CD4-positive, alpha-beta T cell treated with Interleukin-21 for 1 hour (primary cell): ENCODE results near the gene STAG3.
"Not testable (repeated sequence)": the region's sequence is repeated elsewhere in the genome, so short reads cannot be mapped to it uniquely, and the experiment has no call there.

Experiments used
- DNase-seq: peaks from one replicate; pipeline ENCODE4 v3.0.0-alpha.2; 2020

The STAG3 gene

DNA sequence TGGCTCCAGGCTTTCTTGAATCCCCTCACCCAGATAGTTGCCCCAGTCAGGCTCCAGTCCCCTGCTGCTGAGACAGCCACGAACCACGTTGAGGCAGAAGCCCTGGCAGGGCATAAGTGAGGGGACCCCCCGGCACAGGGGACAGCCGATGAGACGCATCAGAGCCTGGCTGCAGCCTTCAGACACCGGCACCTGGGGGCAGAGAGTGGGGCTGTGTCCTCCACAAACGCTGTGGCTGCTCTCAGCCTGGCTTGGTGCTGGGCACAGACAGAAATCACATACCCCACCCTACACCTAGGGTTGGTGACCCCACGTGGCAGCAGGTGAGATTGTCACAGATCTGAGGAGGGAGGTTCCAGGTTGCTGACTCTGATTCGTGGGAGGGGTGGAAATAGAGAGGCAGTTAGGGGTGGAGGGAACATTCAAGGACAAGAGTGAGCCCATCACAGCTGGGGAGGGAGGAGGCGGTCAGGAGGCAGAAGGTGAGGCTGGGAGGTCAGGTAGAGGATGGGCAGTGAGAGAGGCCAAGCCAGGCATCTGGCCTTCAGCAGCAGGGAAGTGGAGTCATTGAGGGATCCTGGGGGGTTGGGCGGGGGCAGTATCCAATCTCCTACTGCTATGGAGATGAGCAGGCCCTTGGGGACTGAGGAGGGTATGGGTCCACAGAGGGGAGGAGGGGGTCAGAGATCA, 3.8 kb upstream of the STAG3 start:
- no peak for DNase-seq

DNA sequence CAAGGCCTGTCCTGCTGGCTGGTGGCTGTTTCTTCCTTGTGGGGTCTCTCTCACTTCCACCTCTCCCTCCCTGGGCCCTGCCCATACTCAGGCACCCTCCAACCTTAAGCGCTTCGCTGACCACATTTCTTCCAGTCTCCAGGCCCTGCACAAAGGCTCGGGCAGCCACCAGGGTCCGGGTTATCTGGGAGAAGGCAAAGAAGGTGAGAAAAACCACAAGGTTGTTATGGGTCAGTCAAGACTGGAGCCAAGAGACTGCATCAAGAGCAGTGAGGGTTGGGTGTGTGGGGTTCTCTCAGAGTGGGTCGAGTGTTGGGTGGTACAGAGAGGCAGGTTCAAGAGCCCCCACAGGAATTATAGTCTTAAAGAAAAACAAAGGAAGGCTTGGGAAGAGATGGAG, 3.1 kb upstream of the STAG3 start:
- DNase-seq, result no peak

DNA sequence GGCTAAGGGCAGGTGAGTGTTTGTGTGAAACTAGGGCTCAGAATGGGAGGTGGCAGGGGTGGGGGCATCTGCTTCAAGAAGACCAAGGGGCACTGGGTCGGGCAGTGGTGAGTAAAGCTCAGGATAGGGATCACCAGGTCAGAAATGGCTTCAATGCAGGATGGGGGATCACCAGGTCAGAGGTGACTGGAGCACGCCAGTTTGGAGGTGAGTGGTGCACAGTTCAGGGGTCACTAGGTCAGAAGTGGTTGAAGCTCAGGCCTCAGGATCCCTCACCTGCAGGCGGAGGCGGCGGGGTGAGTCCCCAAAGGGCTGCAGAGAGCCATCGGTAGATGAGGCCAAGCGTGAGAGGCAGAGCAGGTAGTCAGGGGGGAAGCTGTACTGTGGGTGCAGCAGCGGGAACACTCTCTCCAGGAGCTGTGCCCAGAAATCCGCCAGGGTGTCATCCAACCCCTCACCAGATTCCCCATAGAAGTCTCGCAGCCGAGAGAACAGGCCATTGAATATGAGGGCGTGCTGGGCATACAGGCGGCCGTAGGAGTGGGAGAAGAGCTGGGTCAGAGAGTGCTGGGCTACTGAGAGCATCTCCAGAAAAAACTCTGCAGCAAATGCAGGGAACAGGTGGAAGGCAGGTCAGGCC, 2.3 kb upstream of the STAG3 start:
- DNase-seq, result no peak

DNA sequence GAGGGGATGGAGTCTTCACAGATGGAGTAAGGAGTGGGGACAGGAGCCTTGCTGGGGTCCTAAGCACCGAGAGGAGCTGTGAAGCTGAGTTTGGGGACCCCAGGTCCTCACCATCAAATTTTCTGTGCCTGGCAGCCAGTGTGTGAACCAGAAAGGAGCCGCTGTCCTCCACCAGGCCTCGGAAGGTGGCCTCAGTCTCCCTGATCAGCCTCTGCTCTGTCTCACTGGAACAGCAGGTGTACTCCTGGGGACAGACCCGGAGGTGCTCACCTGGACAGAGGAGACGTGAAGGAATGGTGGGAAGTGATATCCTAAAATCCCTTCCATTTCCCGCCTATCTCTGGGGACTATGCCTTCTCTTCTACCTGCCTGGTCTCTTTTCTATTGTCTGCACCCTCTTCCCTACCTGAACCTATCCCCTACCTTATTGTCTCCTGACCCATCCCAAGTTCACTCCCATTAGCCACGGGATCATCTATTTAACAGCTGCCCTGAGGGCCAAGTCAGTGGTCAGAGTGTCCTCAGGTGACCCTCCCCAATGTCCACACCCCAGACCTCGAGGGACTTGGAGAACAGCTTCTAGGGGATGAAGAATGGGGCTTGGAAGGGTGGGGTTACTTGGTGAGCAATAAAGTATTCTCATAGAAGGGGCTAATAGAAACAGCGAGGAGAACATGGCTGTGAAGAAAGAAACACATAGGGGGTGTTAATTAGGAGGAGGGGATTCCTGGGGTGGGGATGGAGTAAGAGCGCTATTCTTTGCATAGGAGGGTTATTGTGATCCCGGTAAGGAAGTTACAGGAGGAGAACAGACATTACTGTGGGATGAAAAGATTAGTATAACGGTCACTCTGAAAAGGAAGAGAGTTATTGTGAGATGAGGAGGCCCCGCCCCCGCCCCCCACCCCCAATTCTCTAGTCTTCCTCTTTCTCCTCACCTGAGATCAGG, 1.3 kb upstream of the STAG3 start:
- no peak for DNase-seq

DNA sequence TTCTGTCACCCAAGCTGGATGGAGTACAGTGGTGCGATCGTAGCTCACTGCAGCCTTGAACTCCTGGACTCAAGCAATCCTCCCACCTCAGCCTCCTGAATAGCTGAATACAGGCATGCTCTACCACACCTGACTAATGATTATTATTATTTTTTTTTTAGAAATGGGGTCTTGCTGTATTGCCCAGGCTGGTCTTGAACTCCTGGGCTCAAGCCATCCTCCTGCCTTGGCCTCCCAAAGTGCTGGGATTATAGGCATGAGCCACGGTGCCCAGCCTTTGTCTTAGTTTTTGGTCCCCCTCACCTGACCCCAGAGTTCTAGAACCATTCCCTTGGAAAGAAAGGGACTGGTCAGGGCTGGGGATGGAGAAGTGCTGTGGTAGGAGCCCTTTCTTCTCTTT, 2.4 kb downstream of the STAG3 start:
- not testable (repeated sequence) for DNase-seq

GRCh38 chr7:100182616-100183015, 4.9 kb downstream of the STAG3 start:
- DNase-seq, result peak; percentile 51

- not testable (repeated sequence) for DNase-seq
Observed at GRCh38 chr7:100183090-100183489, 5.4 kb downstream of the STAG3 start.

DNA sequence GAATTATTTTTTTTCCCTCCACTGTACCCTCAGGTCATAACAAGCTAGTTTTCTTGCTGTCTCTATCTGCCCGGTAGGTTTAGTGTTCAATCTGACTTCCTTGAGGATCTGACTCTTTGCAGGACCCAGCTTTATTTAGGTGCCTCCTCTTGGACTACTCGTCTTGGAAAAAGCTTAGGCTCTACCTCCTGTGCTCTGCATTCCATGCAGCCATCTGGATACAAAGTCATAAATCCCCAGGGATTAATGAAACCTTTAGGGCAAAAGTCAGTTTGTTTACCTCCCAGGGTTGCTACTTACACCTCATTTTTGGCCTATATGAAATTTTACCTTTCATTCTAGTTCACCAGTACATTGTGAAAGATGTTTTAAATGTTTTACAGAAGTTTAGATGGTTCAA, 8.0 kb downstream of the STAG3 start:
- DNase-seq, result no peak

GRCh38 chr7:100189061-100189460, 11.3 kb downstream of the STAG3 start:
- no peak for DNase-seq

DNA sequence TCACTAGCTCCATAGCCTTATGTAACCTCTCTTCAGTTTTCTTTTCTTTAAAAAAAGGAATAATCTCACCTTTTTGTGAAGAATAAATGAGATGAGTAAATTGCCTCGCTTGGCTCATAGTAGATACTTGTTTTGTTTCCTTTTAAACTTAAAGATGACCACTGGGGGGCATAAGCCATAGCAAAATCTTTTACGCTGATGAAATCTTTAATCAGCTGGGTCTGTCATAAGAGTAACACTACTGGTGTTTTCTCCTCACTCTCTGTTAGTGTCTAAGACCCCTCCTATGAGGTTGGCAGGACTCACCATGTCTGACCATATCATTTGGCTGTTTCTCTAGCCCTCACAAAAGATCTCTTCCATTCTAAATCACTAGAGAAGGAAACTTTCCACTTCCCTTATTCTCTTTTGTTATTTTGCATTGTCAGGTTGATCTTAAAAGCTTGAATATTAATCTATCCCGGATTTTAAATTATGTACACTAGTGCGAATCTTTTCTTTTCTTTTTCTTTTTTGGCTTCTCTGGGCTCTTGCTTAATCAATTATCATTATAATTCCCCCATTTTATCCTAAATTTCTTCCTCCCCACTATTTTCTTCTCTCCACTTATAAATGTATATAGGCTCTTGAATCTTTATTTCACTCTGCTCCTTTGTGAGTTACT, 12.5 kb downstream of the STAG3 start:
- peak; percentile 74 for DNase-seq

- DNase-seq, result no peak
Observed at GRCh38 chr7:100191775-100192174, 14.1 kb downstream of the STAG3 start.

- not testable (repeated sequence) for DNase-seq
Observed at GRCh38 chr7:100192281-100192862, 14.7 kb downstream of the STAG3 start.

- no peak for DNase-seq
Observed at GRCh38 chr7:100192969-100193368, 15.3 kb downstream of the STAG3 start.

- DNase-seq, result no peak
Observed at GRCh38 chr7:100195222-100195621, 17.5 kb downstream of the STAG3 start.

DNA sequence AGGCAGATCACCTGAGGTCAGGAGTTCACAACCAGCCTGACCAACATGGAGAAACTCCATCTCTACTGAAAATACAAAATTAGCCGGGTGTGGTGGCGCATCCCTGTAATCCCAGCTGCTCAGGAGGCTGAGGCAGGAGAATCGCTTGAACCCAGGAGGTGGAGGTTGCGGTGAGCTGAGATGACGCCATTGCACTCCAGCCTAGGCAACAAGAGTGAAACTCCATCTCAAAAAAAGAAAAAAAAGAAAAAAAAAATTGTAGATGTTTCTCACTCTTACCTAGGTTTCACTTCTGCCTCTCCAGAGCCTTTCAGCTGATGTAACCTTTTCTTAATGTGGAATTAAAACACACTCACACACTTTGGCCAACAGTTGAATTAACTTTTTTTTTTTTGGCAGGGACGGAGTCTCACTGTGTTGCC, 18.2 kb downstream of the STAG3 start:
- DNase-seq, result not testable (repeated sequence)

DNA sequence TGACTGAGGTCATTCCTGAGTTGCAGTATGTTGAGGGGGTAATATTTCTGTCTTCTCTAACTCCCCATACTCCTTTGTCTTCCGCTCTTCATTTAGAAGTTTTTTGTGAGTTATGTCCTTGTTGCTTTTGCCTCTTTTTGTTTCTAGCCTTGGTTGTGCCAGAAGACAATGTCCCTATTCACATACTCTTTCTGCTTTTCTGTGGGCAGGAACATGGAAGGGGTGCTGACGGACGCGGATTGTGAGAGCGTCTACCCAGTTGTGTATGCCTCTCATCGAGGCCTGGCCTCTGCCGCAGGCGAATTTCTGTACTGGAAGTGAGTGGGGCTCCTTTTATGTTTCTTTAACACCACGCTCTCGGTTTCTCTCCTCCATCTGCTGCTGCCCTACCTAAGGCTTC, 20.5 kb downstream of the STAG3 start:
- DNase-seq, result no peak

- DNase-seq, result no peak
Observed at GRCh38 chr7:100200693-100201092, 23.0 kb downstream of the STAG3 start.

DNA sequence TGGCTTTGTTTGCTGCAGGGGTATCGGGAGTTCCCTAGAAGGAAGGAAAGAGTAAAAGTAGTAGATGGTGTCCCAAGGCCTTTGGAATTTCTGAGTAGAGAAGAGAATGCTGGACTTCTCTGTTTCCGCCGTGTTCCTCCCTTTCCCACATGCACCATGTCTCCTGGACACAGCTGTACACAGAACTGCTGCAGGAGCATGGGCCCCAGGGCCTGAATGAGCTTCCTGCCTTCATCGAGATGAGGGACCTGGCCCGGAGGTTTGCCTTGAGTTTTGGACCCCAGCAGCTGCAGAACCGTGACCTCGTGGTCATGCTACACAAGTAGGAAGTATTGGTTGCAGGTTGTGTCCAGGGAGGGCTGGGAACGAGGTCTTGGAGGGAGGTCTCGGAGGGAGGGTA, 26.7 kb downstream of the STAG3 start:
- DNase-seq, result no peak

DNA sequence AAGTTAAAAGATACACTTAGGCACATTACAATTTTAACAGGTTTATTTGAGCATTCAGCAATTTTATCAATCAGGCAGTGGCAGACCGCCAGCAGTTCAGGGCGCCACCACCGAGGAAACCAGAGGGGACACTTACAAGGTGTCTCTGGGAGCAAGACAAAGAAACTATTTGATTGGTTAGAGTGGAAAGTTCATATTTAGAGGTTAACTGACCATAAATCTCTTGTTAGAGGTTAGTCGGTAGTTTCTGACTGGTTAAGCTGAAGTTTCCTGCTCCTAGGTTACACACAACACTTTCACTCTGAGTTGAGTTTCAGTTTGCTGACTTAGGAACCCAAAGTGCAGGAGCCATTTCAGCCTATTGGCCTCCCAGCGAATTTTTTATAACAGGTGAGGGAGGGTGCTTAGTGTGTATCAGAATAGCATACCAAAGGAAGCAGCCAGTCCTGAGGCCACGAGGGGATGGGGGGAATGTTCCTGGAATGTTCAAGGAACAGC, 31.2 kb downstream of the STAG3 start:
- DNase-seq, result peak; percentile 54

DNA sequence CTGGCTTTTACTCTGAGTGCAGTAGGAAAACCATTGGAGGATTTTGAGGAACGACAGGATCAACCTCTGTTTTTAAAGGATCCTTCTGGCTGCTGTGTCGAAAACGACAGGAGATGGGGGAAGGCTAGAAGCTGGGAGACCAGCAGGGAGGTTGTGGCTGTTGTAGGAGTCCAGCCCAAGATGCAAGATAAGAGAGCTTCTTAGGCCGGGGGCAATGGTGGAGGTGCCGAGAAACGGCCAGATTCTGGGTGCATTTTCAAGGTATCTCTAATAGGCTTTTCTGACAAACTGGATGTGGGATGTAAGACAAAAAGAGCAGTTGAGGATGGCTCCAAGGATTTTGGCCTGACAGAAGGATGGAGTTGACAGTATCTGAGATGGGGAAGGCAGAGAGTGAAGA, 31.8 kb downstream of the STAG3 start:
- DNase-seq, result no peak

DNA sequence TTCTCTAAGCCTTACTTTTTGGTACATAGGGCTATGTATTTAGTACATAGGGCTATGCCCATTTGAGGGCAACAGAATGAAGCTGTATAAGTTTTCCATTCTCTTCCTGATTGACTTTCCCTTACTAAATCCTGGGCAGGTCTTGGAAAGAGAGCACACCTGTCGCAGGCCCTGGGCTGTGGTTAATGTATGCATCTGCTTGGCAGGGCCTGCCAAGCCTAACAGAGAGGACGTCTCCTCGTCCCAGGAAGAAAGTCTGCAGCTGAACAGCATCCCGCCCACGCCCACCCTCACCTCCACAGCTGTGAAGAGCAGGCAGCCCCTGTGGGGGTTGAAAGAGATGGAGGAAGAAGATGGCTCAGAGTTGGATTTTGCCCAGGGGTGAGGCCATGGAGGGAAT, 33.1 kb downstream of the STAG3 start:
- DNase-seq, result no peak

DNA sequence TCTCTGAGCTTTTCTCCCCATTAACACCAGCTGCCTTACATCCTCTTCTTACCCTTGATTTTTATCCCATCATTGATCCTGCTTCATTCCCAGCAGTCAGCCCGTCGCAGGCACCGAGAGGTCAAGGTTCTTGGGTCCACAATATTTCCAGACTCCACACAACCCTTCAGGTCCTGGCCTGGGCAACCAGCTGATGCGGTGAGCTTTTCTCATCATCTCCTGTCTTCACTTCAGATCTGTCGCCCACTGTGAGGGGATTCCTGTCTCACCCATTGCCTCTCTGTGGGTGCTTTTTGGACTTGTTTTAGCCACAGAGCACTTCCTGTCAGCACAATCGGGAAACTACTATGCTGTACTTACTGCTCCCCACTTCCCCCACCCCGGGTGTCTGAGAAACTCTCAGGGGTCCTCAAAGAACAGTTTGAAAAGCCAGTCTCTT, 33.6 kb downstream of the STAG3 start:
- DNase-seq, result peak; percentile 75
